Keratinocyte (primary cell): Measurements from ENCODE around the gene CELF2. TPM values are rescaled to one million over a fixed set of nuclear protein-coding genes. Genes with fewer than 3 reads are reported as not detected.
A peak's percentile ranks its signal among the peaks of the same experiment; 100 is the strongest.

Source experiments
- DNase-seq: peaks from one replicate; pipeline ENCODE4 v3.0.0-alpha.2; 2011; ENCODE audit warnings: low read depth, missing footprints, low spot score
- FAIRE-seq: peaks from 2 replicates; lab custom pipeline; 2011; peaks lifted over from hg19 to GRCh38; lab: Jason Lieb, UNC
- H2AFZ ChIP-seq: 2 replicates; pipeline ENCODE4 v1.6.0; 2012; ENCODE audit warnings: low read length, control low read depth, inconsistent platforms; ENCODE audit not compliant: control insufficient read depth
- H3K27ac ChIP-seq: 2 replicates; pipeline ENCODE4 v1.5.1; 2011; ENCODE audit warnings: low read length; ENCODE audit not compliant: control insufficient read depth, insufficient read depth
- H3K27me3 ChIP-seq: 3 replicates; pipeline ENCODE4 v1.6.0; 2011; ENCODE audit warnings: low read length; ENCODE audit not compliant: control insufficient read depth, insufficient read depth; ENCODE audit errors: extremely low read depth
- H3K36me3 ChIP-seq, 2 experiments: 2 replicates in 1 of 2; 3 replicates in 1 of 2; pipeline ENCODE4 v1.5.1; 2011; ENCODE audit warnings: low read length in 2 of 2, mild to moderate bottlenecking in 1 of 2; ENCODE audit not compliant: control insufficient read depth in 2 of 2, insufficient read depth in 2 of 2; ENCODE audit errors: extremely low read depth in 1 of 2
- H3K4me1 ChIP-seq: 3 replicates; pipeline ENCODE4 v1.5.1; 2011; ENCODE audit warnings: low read length; ENCODE audit not compliant: control insufficient read depth, insufficient read depth; ENCODE audit errors: extremely low read depth
- H3K4me2 ChIP-seq: 3 replicates; pipeline ENCODE4 v1.6.0; 2011; ENCODE audit warnings: low read depth, low read length; ENCODE audit not compliant: control insufficient read depth, insufficient read depth; ENCODE audit errors: extremely low read depth
- H3K4me3 ChIP-seq, 3 experiments: fragments of 200-600 bp in 1 of 3; sonication (generic) in 1 of 3; 2 replicates in 2 of 3; 3 replicates in 1 of 3; pipeline ENCODE4 v1.5.1; 2011 to 2016; ENCODE audit warnings: low read length in 3 of 3, mild to moderate bottlenecking in 3 of 3, control low read depth in 2 of 3, inconsistent platforms in 1 of 3, low read depth in 1 of 3, mixed read lengths in 1 of 3, mixed run types in 1 of 3, moderate library complexity in 1 of 3; ENCODE audit not compliant: control insufficient read depth in 2 of 3, insufficient read depth in 2 of 3; ENCODE audit errors: extremely low read depth in 1 of 3
- H3K79me2 ChIP-seq: 2 replicates; pipeline ENCODE4 v1.6.0; 2012; ENCODE audit warnings: low read length; ENCODE audit not compliant: control insufficient read depth, insufficient read depth
- H3K9ac ChIP-seq: 3 replicates; pipeline ENCODE4 v1.6.0; 2011; ENCODE audit warnings: low read length; ENCODE audit not compliant: control insufficient read depth, insufficient read depth; ENCODE audit errors: extremely low read depth
- H3K9me1 ChIP-seq: 3 replicates; pipeline ENCODE4 v1.6.0; 2011; ENCODE audit warnings: low read length; ENCODE audit not compliant: control insufficient read depth, insufficient read depth; ENCODE audit errors: extremely low read depth
- H3K9me3 ChIP-seq: 2 replicates; pipeline ENCODE4 v1.5.1; 2012; ENCODE audit warnings: low read depth, low read length; ENCODE audit not compliant: control insufficient read depth
- H4K20me1 ChIP-seq: 3 replicates; pipeline ENCODE4 v1.6.0; 2011; ENCODE audit warnings: low read length; ENCODE audit not compliant: control insufficient read depth, insufficient read depth; ENCODE audit errors: extremely low read depth
- EZH2 ChIP-seq: IDR thresholded peaks from one replicate; pipeline ENCODE4 v1.6.1; 2012; ENCODE audit warnings: inconsistent platforms, mild to moderate bottlenecking, low read length, moderate library complexity
- dilution Hi-C: fragments of 300-500 bp; cut with MboI; formaldehyde crosslinking; loops from one replicate; pipeline ENCODE4 v1.7.0; 2020; ENCODE audit warnings: low sequenced_read_pairs; ENCODE audit not compliant: extremely low pct_ligation_motif_present
- polyA plus RNA-seq, 5 experiments: library from polyadenylated mRNA; depleted of rRNA in 3 of 5; stranded (reverse) in 3 of 5; stranded (forward) in 1 of 5; unstranded in 1 of 5; fragments of >200 nt; gene quantifications; 1 replicate in 1 of 5; 2 replicates in 3 of 5; 3 replicates in 1 of 5; pipeline versions ENCODE4 v1.2.1 to v1.2.3, GENCODE V29; 2011 to 2012; ENCODE audit warnings: missing spikeins in 2 of 5, low read depth in 1 of 5, low replicate concordance in 1 of 5
- TF ChIP-seq, protein P1 (sequence below), 3 experiments: IDR thresholded peaks in 1 of 3; conservative IDR thresholded peaks in 1 of 3; optimal IDR thresholded peaks in 1 of 3; 2 replicates in 2 of 3; 3 replicates in 1 of 3; pipeline versions ENCODE3 to v1.5.1; 2011; ENCODE audit warnings: low read length in 3 of 3, mild to moderate bottlenecking in 3 of 3, moderate library complexity in 2 of 3, control low read depth in 1 of 3, inconsistent platforms in 1 of 3; ENCODE audit not compliant: insufficient read depth in 2 of 3; ENCODE audit errors: extremely low read depth in 1 of 3

CELF2 gene
- polyA plus RNA-seq, 1 donor (not counting 4 experiments of a cell fraction or from before 2014, with no cell fraction given) = 9.8 TPM

DNA sequence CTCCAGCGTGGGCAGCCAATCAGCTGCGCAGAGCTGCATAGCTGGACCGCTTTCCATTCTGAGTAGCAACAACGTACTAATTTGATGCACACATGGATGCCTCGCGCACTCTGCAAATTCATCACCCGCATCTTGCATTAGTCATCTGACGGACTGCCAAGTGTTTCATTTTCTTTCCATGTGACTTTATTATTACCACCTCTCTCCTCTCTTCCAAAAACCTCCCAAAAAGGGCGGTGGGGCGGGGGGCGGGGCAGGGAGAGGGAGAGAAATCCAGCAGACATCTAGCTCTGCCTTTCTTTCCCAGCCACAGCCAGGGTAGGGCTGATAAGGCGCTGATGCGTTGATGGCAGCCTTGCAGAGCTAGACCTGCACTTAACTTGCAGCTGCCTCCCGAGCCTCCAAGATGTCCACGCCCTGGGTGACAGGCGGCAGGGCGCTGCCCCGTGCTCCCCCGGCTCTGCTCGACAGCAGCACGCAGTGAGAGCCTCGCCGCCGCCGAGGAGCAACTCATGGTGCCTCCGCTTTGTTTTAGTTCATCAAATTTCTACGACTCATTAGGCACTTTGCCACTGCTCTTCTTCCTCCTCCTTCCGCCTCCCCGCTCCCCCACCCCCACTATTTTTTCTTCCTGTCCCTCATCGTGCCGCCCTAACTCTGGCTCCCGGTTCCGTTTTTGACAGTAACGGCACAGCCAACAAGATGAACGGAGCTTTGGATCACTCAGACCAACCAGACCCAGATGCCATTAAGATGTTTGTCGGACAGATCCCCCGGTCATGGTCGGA, 147.3 kb downstream of the CELF2 start:
- Histone ChIP-seq H3K79me2 (no peaks in the 10 kb centered on the region), H3K36me3 (no peaks in the 10 kb centered on the region), H4K20me1 (no peaks in the 10 kb centered on the region), H3K9me3 (no peaks in the 10 kb centered on the region), H3K9me1 (no peaks in the 10 kb centered on the region), H3K27me3 (peaks cover 25% of the 10 kb centered on the region), H3K27ac (no peak overlapping the region), H3K9ac (no peak overlapping the region), H2AFZ (peak overlapping the region; percentile 20), H3K4me2 (peak overlapping the region; percentile 73), H3K4me3 (peak overlapping the region in 2 of 3 experiments; percentile 35 to 58), H3K4me1 (no peaks in the 10 kb centered on the region)
- DNase-seq = no peak
- TF ChIP-seq EZH2 = no peak
- TF ChIP-seq, protein P1, sequence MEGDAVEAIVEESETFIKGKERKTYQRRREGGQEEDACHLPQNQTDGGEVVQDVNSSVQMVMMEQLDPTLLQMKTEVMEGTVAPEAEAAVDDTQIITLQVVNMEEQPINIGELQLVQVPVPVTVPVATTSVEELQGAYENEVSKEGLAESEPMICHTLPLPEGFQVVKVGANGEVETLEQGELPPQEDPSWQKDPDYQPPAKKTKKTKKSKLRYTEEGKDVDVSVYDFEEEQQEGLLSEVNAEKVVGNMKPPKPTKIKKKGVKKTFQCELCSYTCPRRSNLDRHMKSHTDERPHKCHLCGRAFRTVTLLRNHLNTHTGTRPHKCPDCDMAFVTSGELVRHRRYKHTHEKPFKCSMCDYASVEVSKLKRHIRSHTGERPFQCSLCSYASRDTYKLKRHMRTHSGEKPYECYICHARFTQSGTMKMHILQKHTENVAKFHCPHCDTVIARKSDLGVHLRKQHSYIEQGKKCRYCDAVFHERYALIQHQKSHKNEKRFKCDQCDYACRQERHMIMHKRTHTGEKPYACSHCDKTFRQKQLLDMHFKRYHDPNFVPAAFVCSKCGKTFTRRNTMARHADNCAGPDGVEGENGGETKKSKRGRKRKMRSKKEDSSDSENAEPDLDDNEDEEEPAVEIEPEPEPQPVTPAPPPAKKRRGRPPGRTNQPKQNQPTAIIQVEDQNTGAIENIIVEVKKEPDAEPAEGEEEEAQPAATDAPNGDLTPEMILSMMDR (optimal IDR thresholded peaks at IDR 0.05 in 1 of 3, IDR thresholded peaks at IDR 0.05 in 1 of 3, conservative IDR thresholded peaks at IDR 0.05 in 1 of 3; ENCODE audit: extremely low read depth in 1 of 3, insufficient read depth in 2 of 3, low read length in 3 of 3) = no peak
- dilution Hi-C loops = no loop called here
- no peak for FAIRE-seq

DNA sequence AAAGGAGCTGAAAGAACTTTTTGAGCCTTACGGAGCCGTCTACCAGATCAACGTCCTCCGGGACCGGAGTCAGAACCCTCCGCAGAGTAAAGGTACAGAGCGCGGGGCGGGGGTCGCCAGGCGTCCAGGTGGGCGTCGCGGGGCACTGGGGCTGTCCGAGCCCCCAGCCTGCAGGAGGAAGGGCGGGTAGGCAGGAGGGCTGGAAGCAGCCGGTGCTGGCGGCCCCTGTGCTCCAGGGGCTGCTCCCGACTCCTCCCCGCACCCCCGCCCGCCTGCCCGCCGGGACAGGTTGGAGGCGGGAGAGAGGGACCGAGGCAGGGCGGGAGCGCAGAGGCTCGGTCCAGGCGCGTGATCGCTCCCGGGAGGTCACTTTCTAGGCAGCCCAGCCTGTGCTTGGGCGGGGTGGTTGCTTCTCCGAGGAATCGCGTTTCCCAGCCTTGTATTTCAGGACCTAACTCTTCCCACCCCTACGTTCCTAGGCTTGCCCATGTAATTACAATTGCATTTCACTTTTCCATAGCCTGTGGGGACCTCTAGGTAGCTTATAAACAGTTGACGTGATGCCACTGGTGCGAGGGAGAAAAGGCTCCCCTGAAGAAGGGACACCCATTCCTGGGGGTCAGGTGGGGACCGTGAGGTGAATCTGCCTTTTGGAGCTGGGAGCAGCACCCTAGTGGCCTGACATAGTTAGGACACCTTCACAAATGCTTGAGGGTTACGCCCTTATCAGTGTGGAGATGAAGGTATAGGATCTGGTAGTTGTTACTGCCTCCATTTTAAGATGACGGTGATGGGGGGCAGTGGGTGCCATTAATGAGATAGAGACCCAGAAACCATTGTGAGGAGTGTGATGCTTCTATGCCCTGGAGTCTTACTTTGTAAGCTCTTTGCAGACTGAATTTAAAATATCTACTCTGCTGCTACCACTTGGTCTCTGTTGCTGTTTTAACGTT, 148.2 kb downstream of the CELF2 start:
- no peaks in the 10 kb centered on the region for H3K9me1 ChIP-seq
- H3K36me3 ChIP-seq = no peaks in the 10 kb centered on the region
- H2AFZ ChIP-seq = no peak overlapping the region
- TF ChIP-seq EZH2 = no peak
- TF ChIP-seq, protein P1 (optimal IDR thresholded peaks at IDR 0.05 in 1 of 3, IDR thresholded peaks at IDR 0.05 in 1 of 3, conservative IDR thresholded peaks at IDR 0.05 in 1 of 3; ENCODE audit: extremely low read depth in 1 of 3, insufficient read depth in 2 of 3, low read length in 3 of 3) = peak; percentile 57 to 61 (median 57)
- H3K9me3 ChIP-seq = no peaks in the 10 kb centered on the region
- no peaks in the 10 kb centered on the region for H3K4me1 ChIP-seq
- FAIRE-seq (peak; percentile 43), DNase-seq (no peak)
- no peaks in the 10 kb centered on the region for H4K20me1 ChIP-seq
- no peaks in the 10 kb centered on the region for H3K79me2 ChIP-seq
- H3K9ac ChIP-seq = no peak overlapping the region
- H3K27me3 ChIP-seq = peaks cover 25% of the 10 kb centered on the region
- dilution Hi-C loops = no loop called here
- no peak overlapping the region for H3K27ac ChIP-seq
- H3K4me3 ChIP-seq = peak overlapping the region in 2 of 3 experiments; percentile 35 to 58
- H3K4me2 ChIP-seq = peak overlapping the region; percentile 73
